ENCODE data around the gene TPM3.

Gene TPM3

DNA sequence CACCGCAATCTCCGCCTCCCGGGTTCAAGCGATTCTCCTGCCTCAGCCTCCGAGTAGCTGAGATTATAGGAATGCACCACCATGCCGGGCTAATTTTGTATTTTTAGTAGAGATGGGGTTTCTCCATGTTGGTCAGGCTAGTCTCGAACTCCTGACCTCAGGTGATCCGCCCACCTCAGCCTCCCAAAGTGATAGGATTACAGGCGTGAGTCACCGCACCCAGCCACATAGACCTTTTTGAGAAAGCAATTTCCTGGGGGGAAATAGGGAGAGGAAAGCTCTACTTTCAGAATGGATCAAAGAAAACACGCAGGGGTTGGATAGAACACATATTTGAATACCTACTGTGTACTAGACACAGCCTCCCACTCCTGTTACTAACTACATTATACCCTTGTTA lies 13.9 kb upstream of the TPM3 start:
- peak; percentile 55 for DNase-seq

DNA sequence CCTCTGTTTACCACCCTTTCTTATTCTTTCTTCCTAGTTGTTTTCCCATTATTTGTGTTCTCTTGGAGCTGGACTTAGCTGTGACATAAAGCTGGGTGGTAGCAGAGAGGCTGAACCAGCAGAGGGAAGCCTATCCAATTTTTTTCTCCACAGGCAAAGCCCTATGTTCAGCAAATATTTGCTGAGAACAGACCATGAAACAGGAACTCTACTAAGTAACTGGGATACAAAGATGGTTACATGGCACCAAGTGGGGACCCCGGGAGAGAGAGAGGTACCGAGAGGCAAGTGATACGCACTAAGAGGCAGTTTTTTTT lies 7.6 kb upstream of the TPM3 start:
- DNase-seq = no peak

- peak; percentile 34 for DNase-seq
These were observed 7.1 kb upstream of the TPM3 start for GRCh38 chr1:154198756-154199562.

- DNase-seq = no peak
These were observed 1.9 kb upstream of the TPM3 start for GRCh38 chr1:154193821-154194220.

GRCh38 chr1:154192476-154192875 lies 576 bp upstream of the TPM3 start:
- no peak for DNase-seq

DNA sequence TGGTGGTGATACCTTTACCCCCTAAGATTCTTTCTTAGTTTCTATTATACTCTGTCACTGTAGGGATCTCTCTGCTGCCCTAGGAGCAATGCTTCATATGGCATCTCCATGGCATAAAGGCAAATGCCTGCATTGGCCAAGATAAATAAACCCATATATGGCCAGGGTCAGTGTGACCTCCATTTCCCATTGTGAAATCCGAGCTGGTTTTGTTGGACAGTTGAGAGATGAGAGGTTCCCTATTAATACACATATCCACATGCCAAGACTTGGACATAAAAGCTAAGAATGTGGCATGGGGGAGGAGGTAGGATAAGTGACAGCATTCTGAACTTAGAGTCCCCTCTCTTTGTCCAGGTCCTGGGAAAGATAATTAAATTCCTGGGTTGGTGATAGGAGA lies 1.4 kb downstream of the TPM3 start:
- no peak for DNase-seq

GRCh38 chr1:154186852-154187501 lies 4.9 kb downstream of the TPM3 start:
- DNase-seq = no peak

DNA sequence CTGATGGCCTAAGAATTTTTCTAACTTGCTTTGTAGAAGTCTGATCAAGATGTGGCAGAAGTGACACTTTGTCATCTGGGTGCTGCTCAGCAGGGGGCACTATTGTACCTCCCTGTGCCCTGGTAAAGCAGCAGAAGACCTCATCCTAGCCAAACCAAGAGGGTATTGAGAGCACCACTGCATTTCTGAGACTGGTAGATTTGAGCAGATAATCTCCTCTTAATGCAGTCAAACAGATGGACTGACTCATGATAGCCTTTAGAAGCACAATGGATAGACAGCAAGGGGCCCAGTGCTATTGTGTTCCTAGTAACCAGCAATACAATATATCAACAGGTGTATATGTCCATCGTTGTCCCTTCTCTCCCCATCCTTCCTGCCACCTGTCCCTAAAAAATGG lies 5.7 kb downstream of the TPM3 start:
- DNase-seq = peak; percentile 81

- peak; percentile 98 for DNase-seq
These were observed 8.6 kb downstream of the TPM3 start for GRCh38 chr1:154183046-154183915.

DNA sequence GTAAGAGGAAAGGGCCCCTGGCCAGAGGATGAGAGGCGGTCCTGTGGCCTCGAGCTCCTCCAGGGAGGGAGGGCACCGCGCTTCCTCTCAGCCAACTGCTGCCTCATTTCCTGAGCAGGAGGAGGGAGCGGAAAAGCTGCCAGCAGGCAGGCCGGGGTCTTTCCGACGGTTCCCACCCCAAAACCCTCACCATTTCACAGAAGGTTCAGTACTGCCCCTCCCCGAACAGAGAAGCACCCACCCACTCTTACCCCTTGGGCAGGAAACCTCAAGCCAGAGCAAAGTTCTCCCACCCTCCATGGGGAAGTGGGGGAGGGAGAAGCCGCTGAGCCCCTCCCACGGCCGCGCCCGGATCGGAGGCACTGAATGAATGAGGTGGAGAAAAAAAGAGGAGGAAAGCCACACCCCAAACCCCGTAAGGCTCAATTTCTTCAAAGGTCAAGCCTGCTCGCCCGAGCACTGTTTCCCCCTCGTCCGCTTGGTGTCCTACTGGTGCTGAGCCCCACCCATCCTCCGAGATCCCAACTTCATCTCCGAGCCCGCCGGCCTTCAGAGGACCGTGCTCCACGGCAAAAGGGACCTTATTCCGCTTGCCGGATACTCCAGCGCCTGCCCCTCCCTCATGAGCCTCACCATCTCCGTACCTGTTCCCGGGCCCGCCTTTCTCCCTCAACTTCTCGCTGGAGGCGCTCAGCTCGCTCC lies 9.4 kb downstream of the TPM3 start:
- DNase-seq = peak; percentile 91

GRCh38 chr1:154181944-154182343 lies 10.0 kb downstream of the TPM3 start:
- no peak for DNase-seq

DNA sequence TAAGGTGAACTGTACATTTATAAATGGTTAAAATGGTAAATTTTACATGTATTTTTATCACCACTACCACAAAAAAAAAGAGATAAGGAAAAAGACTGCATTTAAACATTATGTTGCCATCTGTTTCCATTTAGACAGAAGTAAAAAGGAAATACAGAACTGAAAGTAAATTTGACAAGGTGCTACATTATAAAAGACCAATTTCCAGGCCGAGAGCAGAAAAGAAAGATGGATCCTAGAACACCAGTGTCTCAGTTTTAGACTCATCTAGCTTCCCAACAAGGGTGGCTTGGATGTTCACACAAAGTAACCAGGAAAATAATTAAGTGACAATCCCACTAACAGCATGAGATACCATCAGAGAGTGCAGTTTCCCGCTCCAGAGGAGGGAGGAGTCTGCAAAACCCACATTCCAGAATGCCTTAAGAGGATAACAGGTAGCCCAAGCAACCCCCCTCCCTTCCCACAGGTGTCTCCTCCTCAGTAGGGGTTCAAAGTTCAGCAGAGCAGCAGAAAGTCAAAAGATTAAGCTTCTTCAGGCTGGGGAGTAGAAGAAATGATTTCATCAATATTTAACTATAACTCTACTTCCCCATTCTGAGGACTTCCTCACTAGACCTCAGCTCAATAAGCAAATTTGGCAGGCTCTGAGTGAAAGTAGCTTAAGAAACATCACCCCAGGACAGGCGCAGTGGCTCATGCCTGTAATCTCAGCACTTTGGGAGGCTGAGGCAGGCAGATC lies 11.8 kb downstream of the TPM3 start:
- DNase-seq = no peak

GRCh38 chr1:154178911-154179811 lies 12.7 kb downstream of the TPM3 start:
- DNase-seq = no peak

DNA sequence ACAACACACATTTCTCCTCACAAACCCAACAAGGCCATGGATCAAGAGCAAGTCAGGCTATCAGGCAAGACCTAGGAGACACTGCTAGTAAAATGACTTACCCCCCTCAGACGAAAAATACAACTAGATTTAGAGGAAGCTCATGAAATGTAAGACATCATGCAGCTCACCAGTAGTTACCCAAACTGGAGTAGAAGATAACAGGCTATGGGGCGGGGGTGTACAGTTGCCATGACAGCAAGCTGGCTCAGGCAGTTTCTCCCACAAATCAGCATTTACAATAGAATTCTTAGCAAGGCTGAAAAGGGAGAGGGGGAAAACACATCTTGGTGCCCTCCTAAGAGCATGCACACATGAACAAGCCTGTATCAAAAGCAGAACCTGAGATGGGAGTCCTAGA lies 13.9 kb downstream of the TPM3 start:
- DNase-seq = peak; percentile 34

- DNase-seq = no peak
These were observed 15.6 kb downstream of the TPM3 start for GRCh38 chr1:154176337-154176736.

DNA sequence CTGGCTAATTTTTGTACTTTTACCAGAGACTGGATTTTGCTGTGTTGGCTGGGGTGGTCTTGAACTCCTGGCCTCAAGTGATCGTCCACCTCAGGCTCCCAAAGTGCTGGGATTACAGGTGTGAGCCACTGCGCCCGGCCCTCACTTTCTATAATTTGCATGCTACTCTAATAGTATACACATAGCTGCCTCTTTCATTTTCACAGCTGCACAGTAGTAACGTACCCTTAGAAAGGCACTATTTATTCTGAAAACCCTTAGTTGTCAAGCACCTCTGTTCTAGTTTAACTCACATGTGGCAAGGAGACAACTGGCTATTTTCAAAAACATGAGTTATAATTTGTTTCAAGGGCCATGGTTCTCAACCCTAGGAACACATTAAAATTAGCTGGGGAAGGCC lies 17.2 kb downstream of the TPM3 start:
- no peak for DNase-seq

DNA sequence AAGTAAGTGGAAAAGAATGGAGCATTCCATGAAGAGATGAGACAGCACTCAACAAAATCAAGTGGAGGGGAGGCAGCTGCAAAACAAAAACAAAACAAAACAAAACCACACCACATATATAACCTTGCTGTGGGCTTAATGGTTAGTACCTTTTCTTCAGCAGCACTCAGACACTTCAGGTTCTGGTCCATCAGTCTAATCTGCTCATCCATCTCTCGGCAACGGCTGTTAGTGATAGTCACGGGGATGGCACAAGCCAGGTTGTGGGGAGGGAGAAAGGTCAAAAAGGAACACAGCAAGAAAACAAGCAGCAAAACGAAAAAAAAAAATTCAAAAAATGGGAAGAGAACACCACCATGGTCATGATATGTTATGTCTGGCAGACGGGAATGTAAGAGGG lies 20.0 kb downstream of the TPM3 start:
- DNase-seq = no peak

GRCh38 chr1:154171223-154171583 lies 20.7 kb downstream of the TPM3 start:
- DNase-seq = no peak

GRCh38 chr1:154170547-154171222 lies 21.2 kb downstream of the TPM3 start:
- DNase-seq = peak; percentile 69

GRCh38 chr1:154167461-154167860 lies 24.4 kb downstream of the TPM3 start:
- DNase-seq = no peak

DNA sequence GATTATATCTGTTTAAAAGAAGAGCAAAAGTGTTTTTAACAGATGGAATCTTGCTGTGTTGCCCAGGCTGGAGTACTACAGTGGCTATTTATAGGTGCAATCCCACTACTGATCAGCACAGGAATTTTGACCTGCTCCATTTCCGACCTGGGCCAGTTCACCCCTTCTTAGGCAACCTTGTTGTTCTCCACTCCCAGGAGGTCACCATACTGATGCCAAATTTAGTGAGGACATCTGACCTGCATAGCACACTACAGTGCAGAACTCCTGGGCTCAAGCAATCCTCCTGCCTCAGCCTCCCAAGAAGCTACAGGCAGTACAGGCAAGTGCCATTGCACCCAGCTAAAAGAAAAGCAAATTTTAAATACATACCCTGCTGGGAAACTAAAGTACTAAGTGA lies 25.7 kb downstream of the TPM3 start:
- DNase-seq = no peak
